AG04449 (cell line): ENCODE measurements around the gene VAX1.
"Not testable (repeated sequence)": the region's sequence is repeated elsewhere in the genome, so short reads cannot be mapped to it uniquely, and the experiment has no call there.

Experiments used
- CTCF ChIA-PET: fragments of 350-600 bp; formaldehyde crosslinking; extraction: SDS; loops from one replicate; lab custom pipeline; 2021; ENCODE audit warnings: antibody characterized with exemption; lab: Yijun Ruan, JAX
- POLR2A ChIA-PET: fragments of 400-600, 350-600 bp; formaldehyde crosslinking; extraction: SDS; loops from one replicate; lab custom pipeline; 2020; ENCODE audit warnings: antibody characterized with exemption, inconsistent platforms; lab: Yijun Ruan, JAX
- DNase-seq: peaks from one replicate; pipeline ENCODE4 v3.0.0-alpha.2; 2010; ENCODE audit warnings: low read depth, low spot score
- H3K4me3 ChIP-seq: 2 replicates; pipeline ENCODE4 v1.5.1; 2011; ENCODE audit warnings: low read depth, mild to moderate bottlenecking, control low read depth, low read length
- TF ChIP-seq, protein P1 (sequence below): IDR thresholded peaks from one replicate; pipeline ENCODE4 v1.5.1; 2011; ENCODE audit warnings: mild to moderate bottlenecking, moderate library complexity, low read length, control low read depth, inconsistent platforms; ENCODE audit not compliant: insufficient read depth; ENCODE audit errors: missing control alignments

Gene VAX1, protein sequence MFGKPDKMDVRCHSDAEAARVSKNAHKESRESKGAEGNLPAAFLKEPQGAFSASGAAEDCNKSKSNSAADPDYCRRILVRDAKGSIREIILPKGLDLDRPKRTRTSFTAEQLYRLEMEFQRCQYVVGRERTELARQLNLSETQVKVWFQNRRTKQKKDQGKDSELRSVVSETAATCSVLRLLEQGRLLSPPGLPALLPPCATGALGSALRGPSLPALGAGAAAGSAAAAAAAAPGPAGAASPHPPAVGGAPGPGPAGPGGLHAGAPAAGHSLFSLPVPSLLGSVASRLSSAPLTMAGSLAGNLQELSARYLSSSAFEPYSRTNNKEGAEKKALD

DNA sequence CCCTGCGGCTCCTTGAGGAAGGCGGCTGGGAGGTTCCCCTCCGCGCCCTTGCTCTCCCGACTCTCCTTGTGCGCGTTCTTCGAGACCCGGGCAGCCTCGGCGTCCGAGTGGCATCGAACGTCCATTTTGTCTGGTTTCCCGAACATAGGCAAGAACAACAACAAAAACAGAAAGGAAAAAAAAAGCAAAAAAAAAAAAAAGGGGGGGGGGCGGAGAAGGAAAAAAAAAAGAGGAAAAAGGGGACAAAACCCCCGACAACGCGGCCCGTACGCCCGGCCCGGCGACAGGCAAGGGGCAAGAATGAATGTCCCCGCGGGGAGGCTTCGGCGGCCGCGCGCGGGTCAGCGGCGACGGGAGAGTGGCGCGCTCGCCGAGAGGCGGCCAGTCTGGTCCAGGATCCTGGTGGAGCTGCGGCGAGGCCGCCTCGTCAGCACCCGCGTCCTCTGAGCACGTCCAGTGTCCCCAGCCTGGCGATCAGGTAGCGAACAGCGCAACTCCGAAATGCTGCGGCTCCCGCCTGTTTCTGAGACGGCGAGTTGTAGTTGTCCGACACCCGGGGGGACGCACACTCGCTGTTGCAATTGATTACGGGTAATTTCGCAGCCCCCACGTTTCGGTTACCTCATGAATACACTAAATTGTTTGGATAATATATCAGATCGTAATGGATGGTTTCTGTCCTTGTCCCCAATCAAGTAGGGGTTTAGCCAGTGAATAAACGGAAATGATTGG, at the start of gene VAX1:
VAX1 (minus strand) TSS at position 360 of the 732 bp plus-strand sequence; CDS start at position 146, 214 bp downstream.
- POLR2A ChIA-PET = no interaction called here

DNA sequence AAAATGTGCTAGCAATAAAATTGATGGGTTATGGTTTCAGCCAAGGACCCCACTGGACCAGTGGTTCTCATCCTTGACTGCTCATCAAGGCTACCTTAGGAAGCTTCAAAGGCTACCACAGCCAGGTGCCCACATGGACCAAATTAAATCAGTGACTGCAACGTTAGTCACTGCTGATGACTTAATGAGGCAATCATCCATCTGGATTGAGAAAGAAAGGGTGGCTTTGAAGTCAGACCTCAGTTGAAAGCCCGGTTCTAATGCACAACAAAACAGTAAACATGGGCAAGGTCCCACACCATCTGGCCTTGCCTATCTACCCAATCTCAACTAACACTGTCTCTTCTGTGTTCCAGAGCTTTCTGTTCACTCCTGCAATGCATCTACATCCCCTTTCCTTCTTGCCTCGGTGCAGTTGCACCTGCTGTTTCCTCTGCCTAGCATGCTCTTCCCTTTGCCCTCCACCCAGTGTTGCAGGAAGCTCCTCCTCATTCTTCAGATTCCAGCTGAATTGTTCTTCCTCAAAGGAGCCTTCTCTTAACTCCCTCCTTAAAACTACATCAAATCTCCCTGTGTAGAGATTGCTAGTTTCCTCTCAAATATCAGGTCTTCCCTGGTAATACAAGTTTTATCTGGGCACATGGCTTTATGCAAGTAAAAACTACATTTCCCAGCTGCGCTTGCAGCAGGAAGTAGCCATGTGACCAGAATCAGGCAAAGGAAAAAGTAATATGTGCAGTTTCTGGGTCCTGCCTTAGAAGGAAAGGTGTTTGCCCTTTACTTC, 49.0 kb upstream of the VAX1 start:
- ChIA-PET CTCF (interaction anchor here (0.7 to 3.3 kb wide), 8 partner anchors 10 to 399 kb away, joined by 3 to 27 read pairs (median 4); partner anchors contain the start of gene KCNK18), POLR2A (no interaction called here)
- DNase-seq = no peak
- no peak overlapping the region for H3K4me3 ChIP-seq
- TF ChIP-seq, protein P1, sequence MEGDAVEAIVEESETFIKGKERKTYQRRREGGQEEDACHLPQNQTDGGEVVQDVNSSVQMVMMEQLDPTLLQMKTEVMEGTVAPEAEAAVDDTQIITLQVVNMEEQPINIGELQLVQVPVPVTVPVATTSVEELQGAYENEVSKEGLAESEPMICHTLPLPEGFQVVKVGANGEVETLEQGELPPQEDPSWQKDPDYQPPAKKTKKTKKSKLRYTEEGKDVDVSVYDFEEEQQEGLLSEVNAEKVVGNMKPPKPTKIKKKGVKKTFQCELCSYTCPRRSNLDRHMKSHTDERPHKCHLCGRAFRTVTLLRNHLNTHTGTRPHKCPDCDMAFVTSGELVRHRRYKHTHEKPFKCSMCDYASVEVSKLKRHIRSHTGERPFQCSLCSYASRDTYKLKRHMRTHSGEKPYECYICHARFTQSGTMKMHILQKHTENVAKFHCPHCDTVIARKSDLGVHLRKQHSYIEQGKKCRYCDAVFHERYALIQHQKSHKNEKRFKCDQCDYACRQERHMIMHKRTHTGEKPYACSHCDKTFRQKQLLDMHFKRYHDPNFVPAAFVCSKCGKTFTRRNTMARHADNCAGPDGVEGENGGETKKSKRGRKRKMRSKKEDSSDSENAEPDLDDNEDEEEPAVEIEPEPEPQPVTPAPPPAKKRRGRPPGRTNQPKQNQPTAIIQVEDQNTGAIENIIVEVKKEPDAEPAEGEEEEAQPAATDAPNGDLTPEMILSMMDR = no peak

More for the DNA sequence above, at the start of gene VAX1:
- TF ChIP-seq, protein P1 = no peak
- peak within 1 kb of the TSS; percentile 27 for H3K4me3 ChIP-seq
- CTCF ChIA-PET = no interaction called here
- no peak for DNase-seq

DNA sequence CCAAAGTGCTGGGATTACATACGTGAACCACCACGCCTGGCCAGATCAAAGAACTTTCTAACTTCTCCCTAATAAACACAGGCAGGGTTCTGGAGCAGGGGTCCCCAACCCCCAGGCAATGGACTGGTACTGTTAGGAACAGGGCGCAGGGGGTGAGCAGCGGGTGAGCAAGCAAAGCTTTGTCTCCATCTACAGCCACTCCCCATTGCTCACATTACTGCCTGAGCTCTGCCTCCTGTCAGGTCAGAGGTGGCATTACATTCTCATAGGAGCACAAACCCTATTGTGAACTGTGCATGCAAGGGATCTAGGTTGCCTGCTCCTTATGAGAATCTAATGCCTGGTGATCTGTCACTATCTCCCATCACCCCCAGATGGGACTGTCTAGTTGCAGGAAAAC, 47.7 kb upstream of the VAX1 start:
- POLR2A ChIA-PET = interaction anchor here (0.6 kb wide), 1 partner anchor 56 kb away, joined by 3 read pairs; no protein-coding TSS in a partner anchor
- CTCF ChIA-PET = interaction anchor here (0.8 to 3.3 kb wide), 3 partner anchors 10 to 398 kb away, joined by 3 to 27 read pairs (median 5); no protein-coding TSS in a partner anchor
- H3K4me3 ChIP-seq, DNase-seq: not testable (repeated sequence)

DNA sequence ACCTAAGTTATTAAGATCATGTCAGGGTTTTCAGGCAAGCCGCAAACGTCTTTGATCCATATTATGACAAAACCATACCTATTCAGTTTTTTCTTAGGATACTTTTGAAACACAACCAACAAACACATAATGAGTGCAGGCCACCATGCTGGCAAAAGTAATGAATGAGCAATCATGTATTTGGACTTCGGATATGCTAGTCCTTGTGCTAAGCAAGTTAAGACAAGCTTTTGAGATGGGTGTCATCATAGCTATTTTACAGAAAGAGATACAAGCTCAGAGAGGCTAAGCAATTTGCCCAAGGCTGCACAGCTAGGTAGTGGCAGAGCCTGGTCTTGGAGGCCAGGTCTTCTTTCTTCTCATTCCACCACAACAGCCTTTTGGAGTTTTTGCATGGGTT, 46.8 kb upstream of the VAX1 start:
- H3K4me3 ChIP-seq = no peak overlapping the region
- CTCF ChIA-PET = interaction anchor here (1.4 to 1.6 kb wide), 2 partner anchors 9 to 32 kb away, joined by 5 to 14 read pairs; no protein-coding TSS in a partner anchor
- TF ChIP-seq, protein P1 = no peak
- POLR2A ChIA-PET = no interaction called here
- no peak for DNase-seq

DNA sequence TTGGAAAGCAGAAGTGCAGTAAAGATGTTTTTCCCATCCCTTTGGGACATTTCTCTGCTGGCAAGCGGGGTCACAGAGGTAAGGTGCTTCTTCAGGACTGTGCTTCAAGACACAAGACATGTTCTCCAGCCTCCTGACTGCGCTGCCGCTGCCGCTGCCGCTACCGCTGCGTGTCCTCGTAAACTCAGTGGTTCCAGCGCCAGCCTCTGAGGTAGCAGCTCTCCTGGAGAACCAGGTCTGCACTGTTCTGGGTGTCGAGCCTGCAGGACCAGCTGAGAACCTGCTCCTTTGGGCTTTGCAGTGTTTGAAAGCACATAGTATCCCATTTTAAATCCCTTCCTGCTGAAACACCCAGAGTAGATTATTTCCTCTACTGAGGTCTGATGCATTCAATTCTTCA, 46.2 kb upstream of the VAX1 start:
- no peak overlapping the region for H3K4me3 ChIP-seq
- TF ChIP-seq, protein P1 = no peak
- DNase-seq = no peak
- POLR2A ChIA-PET = no interaction called here
- CTCF ChIA-PET = interaction anchor here (1.4 to 1.6 kb wide), 3 partner anchors 9 to 390 kb away, joined by 3 to 14 read pairs (median 5); no protein-coding TSS in a partner anchor

DNA sequence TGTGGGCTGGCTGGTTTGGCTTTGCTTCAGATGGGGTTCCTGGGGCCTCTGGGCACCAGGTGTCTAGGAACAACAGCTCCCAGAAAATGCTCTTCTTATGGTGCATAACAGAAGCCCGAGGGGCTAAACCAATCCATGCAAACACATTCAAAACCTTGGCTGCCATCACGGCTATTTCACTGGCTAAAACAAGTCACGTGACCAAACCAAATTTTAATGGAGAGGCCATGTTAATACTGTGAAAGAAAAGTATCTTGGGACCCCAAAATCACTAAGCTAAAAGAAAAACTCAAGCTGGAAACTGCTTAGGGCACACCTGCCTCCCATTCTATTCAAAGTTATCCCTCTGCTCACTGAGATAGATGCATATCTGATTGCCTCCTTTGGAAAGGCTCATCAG, 40.1 kb upstream of the VAX1 start:
- TF ChIP-seq, protein P1 = no peak
- no peak for DNase-seq
- ChIA-PET POLR2A (no interaction called here), CTCF (interaction anchor here (1.8 to 17.7 kb wide), 3 partner anchors 11 to 385 kb away, joined by 6 to 809 read pairs (median 14); no protein-coding TSS in a partner anchor)
- H3K4me3 ChIP-seq = no peak overlapping the region
